Measurements from ENCODE around the gene MAGEA4. TPM values are rescaled to one million over a fixed set of nuclear protein-coding genes. Genes with fewer than 3 reads are reported as not detected.

The MAGEA4 gene
- total RNA-seq, 2 donors from 2014 or later = not detected

DNA sequence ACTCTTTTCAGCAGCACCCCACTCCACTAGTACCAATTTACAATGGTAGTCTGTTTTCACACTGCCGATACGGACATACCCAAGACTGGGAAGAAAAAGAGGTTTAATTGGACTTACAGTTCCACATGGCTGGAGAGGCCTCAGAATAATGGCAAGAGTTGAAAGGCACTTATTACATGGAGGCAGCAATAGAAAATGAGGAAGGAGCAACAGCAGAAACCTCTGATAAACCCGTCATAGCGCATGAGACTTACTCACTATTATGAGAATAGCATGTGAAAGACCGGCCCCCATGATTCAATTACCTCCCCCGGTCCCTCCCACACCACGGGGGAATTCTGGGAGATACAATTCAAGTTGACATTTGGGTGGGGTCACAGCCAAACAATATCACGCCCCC is 34.1 kb upstream of the MAGEA4 start:
- TF ChIP-seq, protein P1, sequence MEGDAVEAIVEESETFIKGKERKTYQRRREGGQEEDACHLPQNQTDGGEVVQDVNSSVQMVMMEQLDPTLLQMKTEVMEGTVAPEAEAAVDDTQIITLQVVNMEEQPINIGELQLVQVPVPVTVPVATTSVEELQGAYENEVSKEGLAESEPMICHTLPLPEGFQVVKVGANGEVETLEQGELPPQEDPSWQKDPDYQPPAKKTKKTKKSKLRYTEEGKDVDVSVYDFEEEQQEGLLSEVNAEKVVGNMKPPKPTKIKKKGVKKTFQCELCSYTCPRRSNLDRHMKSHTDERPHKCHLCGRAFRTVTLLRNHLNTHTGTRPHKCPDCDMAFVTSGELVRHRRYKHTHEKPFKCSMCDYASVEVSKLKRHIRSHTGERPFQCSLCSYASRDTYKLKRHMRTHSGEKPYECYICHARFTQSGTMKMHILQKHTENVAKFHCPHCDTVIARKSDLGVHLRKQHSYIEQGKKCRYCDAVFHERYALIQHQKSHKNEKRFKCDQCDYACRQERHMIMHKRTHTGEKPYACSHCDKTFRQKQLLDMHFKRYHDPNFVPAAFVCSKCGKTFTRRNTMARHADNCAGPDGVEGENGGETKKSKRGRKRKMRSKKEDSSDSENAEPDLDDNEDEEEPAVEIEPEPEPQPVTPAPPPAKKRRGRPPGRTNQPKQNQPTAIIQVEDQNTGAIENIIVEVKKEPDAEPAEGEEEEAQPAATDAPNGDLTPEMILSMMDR (IDR thresholded peaks at IDR 0.05) = no peak
- no peaks in the 10 kb centered on the region for H3K9me3 ChIP-seq
- ATAC-seq (ENCODE audit: insufficient number of reproducible peaks, low FRiP score, low read depth) (no peak), DNase-seq (ENCODE audit: low spot score) (no peak)
- H3K4me3 ChIP-seq = no peak overlapping the region
- no peaks in the 10 kb centered on the region for H3K36me3 ChIP-seq
- no peaks in the 10 kb centered on the region for H3K27me3 ChIP-seq (replicated peaks; ENCODE audit: insufficient read depth)
- H3K4me1 ChIP-seq (ENCODE audit: control insufficient read depth in 1 of 2, low read depth in 2 of 2) = no peaks in the 10 kb centered on the region
- H3K27ac ChIP-seq = no peak overlapping the region

- TF ChIP-seq, protein P1 (IDR thresholded peaks at IDR 0.05) = no peak
- no peaks in the 10 kb centered on the region for H3K27me3 ChIP-seq (replicated peaks; ENCODE audit: insufficient read depth)
- ATAC-seq (ENCODE audit: insufficient number of reproducible peaks, low FRiP score, low read depth) = no peak
- no peaks in the 10 kb centered on the region for H3K36me3 ChIP-seq
- H3K9me3 ChIP-seq = no peaks in the 10 kb centered on the region
- H3K27ac ChIP-seq = no peak overlapping the region
- no peaks in the 10 kb centered on the region for H3K4me1 ChIP-seq (ENCODE audit: control insufficient read depth in 1 of 2, low read depth in 2 of 2)
- H3K4me3 ChIP-seq = no peak overlapping the region
- DNase-seq (ENCODE audit: low spot score) = no peak
Measured at GRCh38 chrX:151879856-151880255, 32.8 kb upstream of the MAGEA4 start.

GRCh38 chrX:151880895-151881294 is 31.8 kb upstream of the MAGEA4 start:
- H3K27me3 ChIP-seq (replicated peaks; ENCODE audit: insufficient read depth) = no peaks in the 10 kb centered on the region
- no peaks in the 10 kb centered on the region for H3K4me1 ChIP-seq (ENCODE audit: control insufficient read depth in 1 of 2, low read depth in 2 of 2)
- TF ChIP-seq, protein P1 (IDR thresholded peaks at IDR 0.05) = no peak
- ATAC-seq (ENCODE audit: insufficient number of reproducible peaks, low FRiP score, low read depth) = no peak
- no peaks in the 10 kb centered on the region for H3K36me3 ChIP-seq
- no peaks in the 10 kb centered on the region for H3K9me3 ChIP-seq
- no peak overlapping the region for H3K4me3 ChIP-seq
- no peak for DNase-seq (ENCODE audit: low spot score)
- no peak overlapping the region for H3K27ac ChIP-seq

GRCh38 chrX:151889421-151889820 is 23.3 kb upstream of the MAGEA4 start:
- no peaks in the 10 kb centered on the region for H3K27me3 ChIP-seq (replicated peaks; ENCODE audit: insufficient read depth)
- DNase-seq (ENCODE audit: low spot score) = no peak
- H3K4me3 ChIP-seq = no peak overlapping the region
- no peaks in the 10 kb centered on the region for H3K4me1 ChIP-seq (ENCODE audit: control insufficient read depth in 1 of 2, low read depth in 2 of 2)
- no peak overlapping the region for H3K27ac ChIP-seq
- no peaks in the 10 kb centered on the region for H3K36me3 ChIP-seq
- TF ChIP-seq, protein P1 (IDR thresholded peaks at IDR 0.05) = no peak
- ATAC-seq (ENCODE audit: insufficient number of reproducible peaks, low FRiP score, low read depth) = no peak
- no peaks in the 10 kb centered on the region for H3K9me3 ChIP-seq

DNA sequence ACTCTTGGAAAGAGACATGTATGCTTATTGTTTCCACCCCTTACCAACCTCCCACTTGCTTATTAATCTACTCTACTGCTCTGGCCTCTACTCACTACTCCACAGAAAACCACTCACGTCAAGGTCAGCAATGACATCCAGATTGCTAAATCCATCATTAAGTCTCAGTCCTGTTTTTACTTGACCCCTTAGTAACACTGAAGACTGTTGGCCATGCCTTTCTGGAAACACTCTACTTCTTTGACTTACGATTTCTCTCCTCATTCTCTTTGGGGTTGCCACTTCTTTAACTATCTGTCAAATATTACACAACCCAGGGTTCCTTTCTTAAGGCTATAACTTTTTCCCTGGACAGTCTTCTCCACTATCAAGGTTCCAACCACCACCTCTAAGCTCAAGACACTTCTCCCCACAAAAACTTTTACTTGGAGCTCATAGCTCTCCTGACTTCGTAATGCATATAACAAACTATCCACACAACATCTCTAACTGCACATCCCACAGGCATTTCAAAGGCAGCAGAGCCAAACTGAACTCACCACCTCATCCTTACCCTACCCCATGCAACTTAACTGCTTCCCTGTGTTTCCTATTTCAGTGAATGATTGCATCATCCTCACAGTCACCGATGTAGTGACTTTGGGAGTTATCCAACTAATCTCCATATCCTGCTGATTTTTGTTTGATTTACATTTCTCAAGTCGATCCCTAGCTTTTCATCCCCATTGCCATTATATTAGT is 15.8 kb upstream of the MAGEA4 start:
- no peak overlapping the region for H3K27ac ChIP-seq
- no peak overlapping the region for H3K4me3 ChIP-seq
- TF ChIP-seq, protein P1 (IDR thresholded peaks at IDR 0.05) = no peak
- H3K4me1 ChIP-seq (ENCODE audit: control insufficient read depth in 1 of 2, low read depth in 2 of 2) = no peaks in the 10 kb centered on the region
- no peaks in the 10 kb centered on the region for H3K36me3 ChIP-seq
- DNase-seq (ENCODE audit: low spot score) = no peak
- H3K9me3 ChIP-seq = no peaks in the 10 kb centered on the region
- ATAC-seq (ENCODE audit: insufficient number of reproducible peaks, low FRiP score, low read depth) = no peak
- H3K27me3 ChIP-seq (replicated peaks; ENCODE audit: insufficient read depth) = no peaks in the 10 kb centered on the region

Data from thoracic aorta (tissue), 2 donors.